CD4-positive, alpha-beta T cell treated with Interleukin-15 for 4 hours (primary cell): ENCODE measurements around the gene CPEB3.
"Not testable (repeated sequence)": the region's sequence is repeated elsewhere in the genome, so short reads cannot be mapped to it uniquely, and the experiment has no call there.

Source experiments
- DNase-seq: peaks from one replicate; pipeline ENCODE4 v3.0.0-alpha.2; 2020; ENCODE audit warnings: low spot score

CPEB3 gene

GRCh38 chr10:92290837-92291615 lies at the start of gene CPEB3, which contains the start of gene MARCHF5:
TSS of gene CPEB3 (minus strand) at chr10:92291078. CDS start at chr10:92240350, 50,728 bp downstream.
TSS of gene MARCHF5 (plus strand) at chr10:92291167. CDS start at chr10:92291495, 328 bp downstream.
- DNase-seq, result peak; percentile 91

- not testable (repeated sequence) for DNase-seq
Observed at GRCh38 chr10:92329927-92330326, 39.0 kb upstream of the CPEB3 start.

DNA sequence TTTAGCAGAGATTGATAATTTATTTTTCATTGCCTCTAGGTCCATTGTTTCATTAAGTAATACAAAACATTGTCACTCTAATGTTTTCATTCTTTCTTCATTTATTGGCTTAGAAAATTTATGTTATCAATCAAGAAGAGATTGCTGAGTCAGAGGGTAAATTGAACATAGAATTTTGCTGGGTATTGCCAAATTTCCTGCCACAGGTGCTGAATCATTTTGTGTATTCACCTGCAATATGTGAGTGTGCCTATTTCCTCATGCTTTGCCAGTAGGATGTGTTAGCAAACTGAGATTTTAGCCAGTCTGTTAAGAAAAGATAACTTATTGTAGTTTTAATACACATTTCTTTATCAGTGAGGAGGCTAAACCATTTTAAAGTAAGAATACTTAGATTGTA lies 38.1 kb upstream of the CPEB3 start:
- DNase-seq, result no peak

GRCh38 chr10:92327445-92328433 lies 36.9 kb upstream of the CPEB3 start:
- no peak for DNase-seq

GRCh38 chr10:92323079-92323478 lies 32.2 kb upstream of the CPEB3 start:
- no peak for DNase-seq

DNA sequence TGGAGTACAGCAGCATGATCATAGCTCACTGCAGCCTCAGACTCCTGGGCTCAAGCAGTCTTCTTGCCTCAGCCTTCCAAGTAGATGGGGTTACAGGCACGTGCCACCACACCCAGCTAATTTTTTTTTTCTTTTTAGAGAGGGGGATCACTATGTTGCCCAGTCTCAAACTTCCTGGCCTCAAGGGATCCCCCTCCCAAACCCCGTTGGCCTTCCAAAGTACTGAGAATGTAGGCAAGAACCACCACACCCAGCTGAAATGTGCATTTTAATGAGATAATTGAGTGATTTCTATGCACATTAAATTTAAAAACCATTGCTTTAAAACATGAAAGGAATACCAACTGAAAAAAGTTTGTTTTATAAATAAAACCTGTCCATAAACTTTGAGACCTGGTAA lies 25.7 kb upstream of the CPEB3 start:
- DNase-seq, result no peak

- DNase-seq, result no peak
Observed at GRCh38 chr10:92313750-92314149, 22.9 kb upstream of the CPEB3 start.

DNA sequence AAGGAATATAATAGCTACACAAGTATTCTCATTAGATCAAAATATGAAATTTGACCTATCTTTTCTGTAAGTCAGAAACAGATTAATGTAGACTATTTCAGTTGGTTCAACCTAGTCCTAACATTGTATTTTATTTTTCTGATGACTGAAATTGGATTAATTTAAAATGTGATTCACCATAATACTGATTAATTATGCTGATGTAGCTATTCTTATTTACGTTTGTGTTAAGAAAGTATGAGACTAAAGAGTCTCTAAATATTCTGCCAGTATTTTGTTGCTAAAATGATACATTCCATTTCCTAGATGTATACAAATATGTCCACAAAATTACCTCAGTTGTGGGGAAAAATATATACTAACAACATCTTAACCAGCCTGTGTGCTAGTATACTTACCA lies 18.4 kb upstream of the CPEB3 start:
- no peak for DNase-seq

DNA sequence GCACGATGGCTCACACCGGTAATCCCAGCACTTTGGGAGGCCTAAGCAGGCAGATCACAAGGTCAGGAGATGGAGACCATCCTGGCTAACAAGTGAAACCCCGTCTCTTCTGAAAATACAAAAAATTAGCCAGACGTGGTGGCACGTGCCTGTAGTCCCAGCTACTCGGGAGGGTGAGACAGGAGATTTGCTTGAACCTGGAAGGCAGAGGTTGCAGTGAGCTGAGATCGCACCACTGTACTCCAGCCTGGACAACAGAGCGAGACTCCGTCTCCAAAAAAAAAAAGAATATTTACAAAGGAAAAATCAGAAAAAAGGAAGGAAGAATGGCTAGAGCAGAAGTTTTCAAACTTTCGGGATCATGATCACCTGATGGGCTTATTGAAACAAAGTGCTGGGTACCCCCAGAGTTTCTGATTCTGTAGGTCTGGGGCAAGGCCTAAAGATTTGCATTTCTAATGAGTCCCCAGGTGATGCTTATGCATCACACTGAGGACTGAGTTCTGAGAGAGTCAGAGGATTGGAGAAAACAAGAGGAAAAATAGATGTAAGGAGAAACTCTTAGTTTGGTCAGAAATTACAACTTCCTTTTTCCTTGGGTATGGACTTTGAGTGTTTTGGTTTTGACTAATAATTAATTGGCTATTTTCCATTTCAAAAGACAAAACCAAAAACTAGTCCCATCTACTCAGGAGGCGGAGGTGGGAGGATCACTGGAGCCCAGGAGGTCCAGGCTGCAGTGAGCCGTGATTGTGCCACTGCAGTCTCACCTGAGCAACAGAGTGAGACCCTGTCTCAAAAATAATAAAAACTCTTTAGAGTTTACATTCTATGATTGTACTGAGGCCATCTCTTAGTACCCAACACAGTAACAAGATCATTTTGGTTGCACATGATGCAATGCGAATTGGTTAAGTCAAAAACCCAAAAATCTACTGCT lies 14.5 kb upstream of the CPEB3 start:
- no peak for DNase-seq

- no peak for DNase-seq
Observed at GRCh38 chr10:92304061-92304460, 13.2 kb upstream of the CPEB3 start.

DNA sequence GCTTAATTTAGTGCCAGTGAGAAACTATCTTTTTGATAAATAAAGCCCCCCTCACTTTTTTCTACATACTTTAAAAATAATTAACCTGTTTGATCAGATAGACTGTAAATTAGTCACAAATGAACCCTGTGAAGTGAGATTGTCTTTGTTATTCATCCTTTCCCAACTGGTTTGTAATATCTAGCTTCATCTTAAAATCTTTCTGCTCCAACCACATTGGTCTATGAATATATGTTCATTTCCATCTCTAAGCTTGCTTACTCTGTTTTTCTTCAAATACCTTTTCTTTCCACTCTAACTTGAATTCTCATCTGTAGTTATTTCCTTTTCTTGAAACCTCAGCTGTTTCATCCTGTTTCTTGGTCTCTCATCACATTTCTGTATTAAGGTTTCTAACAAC lies 12.2 kb upstream of the CPEB3 start:
- no peak for DNase-seq

DNA sequence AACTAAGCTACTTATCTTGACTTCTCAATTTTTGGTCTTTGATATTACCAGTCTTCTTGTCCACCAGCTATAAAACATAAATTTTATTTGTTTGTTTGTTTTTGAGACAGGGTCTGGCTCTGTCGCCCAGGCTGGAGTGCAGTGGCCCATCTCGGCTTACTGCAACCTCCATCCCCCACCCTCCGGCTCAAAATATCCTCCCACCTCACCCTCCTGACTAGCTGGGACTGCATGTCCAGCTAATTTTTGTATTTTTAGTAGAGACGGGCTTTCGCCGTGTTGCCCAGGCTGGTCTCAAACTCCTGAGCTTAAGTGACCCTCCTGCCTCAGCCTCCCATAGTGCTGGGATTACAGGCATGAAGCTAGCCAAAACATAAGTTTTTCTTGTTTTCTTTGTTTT lies 7.6 kb upstream of the CPEB3 start:
- DNase-seq, result no peak

DNA sequence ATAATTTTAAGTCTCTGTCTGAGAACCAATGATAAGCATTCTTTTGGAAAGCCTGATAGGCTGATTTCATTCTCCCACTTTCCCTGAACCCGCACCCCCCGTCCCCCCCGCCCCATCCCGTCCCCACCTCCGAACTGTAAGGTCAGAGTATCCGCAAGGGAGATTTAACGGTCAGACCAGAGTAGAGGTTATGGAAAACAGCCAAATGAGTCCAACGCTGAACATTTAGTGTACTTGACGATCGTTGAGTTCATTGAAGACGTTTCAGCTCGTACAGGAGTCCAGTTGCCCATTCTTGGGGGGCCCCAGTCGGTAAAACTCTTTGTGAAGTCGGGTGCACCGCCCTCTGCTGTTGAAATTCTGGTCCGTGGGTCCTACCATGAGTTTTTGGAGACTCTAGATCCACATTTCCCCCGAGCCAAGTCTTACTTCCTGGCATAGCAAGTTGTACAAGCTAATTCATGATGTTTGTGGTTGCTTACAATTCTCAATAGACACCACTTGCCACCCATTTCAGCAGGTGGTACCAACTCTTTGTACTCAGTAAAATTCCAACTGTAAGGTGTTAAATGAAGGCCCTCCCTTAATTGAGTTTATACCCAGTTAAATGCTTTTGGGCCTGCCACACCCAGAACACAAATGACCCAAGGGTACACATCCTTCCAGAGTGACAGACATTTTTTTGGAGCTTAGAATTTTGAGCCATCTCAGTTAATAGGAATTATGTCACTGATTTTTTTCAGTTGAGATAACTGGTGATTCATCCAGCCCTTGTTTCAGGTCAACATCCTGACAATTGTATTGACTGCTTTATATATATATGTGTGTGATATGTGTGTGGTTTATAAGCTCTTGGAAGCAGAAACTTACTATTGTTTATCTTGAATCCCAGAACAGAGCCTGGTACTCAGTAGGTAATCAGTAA lies 1.3 kb upstream of the CPEB3 start:
- DNase-seq, result peak; percentile 35

- DNase-seq, result peak; percentile 0
Observed at GRCh38 chr10:92291616-92291865, 663 bp upstream of the CPEB3 start.

GRCh38 chr10:92290076-92290836 lies 622 bp downstream of the CPEB3 start:
- peak; percentile 25 for DNase-seq

- DNase-seq, result no peak
Observed at GRCh38 chr10:92284112-92284704, 6.7 kb downstream of the CPEB3 start.

DNA sequence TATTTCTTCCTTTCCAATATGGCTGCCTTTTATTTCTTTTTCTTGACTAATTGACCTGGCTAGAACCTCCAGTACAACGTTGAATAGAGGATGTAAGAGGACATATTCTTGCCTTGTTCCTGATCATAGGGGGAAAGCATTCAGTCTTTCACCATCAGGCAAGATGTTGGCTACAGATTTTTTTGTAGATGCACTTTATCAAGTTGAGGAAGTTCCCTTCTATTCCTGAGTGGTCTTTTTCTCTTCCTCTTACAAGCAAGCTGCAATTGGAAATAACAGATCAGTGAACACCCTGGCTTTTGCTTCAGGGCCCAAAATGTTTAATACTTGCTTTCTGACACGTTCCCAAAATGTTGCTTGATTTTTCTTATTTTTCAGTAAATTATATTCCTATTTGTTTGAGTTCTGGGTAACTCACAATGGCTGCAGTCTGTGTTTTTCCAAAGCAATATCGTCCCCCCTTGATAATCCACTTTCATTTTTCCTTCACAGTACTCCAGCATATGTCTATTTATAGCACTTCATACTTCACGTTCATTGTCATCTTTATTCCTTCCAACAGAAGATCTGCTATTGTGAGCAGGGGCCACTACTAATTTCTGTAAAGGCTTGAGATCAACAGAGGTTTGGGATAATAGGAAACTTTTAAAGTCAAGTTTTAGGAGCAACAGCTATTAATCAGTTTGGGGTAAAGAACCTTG lies 11.7 kb downstream of the CPEB3 start:
- no peak for DNase-seq

GRCh38 chr10:92274071-92274470 lies 16.8 kb downstream of the CPEB3 start:
- no peak for DNase-seq

DNA sequence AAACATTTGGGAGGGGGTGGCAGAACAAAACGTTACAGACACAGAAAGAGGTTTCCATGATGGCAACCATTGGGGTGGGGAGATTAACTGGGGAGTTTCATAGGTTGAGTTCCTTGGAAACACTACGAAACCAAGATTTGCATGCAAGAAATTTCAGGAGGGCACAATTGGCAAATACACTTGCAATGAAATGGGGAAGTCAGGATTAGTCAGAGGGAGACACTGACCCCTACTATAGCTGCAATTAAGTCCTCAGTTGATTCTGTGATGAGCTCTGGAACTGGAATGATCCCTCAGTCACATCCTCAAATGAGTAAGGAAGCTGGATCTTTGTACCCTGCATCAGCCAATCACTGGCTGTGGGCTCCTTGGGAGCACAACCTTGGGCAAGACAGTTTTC lies 22.1 kb downstream of the CPEB3 start:
- no peak for DNase-seq
